ENCODE measurements around the gene CABP4. TPM values are rescaled to one million over a fixed set of nuclear protein-coding genes. Genes with fewer than 3 reads are reported as not detected.
A peak's percentile ranks its signal among the peaks of the same experiment; 100 is the strongest.

CABP4 gene
- total RNA-seq, 1 experiment from 2014 or later, result not detected

- TF ChIP-seq ELF1 (IDR thresholded peaks at IDR 0.05; ENCODE audit: borderline replicate concordance, low read depth), result no peak
- TF ChIP-seq POLR2A (IDR thresholded peaks at IDR 0.05; ENCODE audit: borderline replicate concordance, extremely low read depth, insufficient read depth, insufficient read length), result no peak
- TF ChIP-seq SIN3A (IDR thresholded peaks at IDR 0.05; ENCODE audit: low read depth), result no peak
Observed at GRCh38 chr11:67463680-67464410, 8.7 kb downstream of the CABP4 start (continued).

DNA sequence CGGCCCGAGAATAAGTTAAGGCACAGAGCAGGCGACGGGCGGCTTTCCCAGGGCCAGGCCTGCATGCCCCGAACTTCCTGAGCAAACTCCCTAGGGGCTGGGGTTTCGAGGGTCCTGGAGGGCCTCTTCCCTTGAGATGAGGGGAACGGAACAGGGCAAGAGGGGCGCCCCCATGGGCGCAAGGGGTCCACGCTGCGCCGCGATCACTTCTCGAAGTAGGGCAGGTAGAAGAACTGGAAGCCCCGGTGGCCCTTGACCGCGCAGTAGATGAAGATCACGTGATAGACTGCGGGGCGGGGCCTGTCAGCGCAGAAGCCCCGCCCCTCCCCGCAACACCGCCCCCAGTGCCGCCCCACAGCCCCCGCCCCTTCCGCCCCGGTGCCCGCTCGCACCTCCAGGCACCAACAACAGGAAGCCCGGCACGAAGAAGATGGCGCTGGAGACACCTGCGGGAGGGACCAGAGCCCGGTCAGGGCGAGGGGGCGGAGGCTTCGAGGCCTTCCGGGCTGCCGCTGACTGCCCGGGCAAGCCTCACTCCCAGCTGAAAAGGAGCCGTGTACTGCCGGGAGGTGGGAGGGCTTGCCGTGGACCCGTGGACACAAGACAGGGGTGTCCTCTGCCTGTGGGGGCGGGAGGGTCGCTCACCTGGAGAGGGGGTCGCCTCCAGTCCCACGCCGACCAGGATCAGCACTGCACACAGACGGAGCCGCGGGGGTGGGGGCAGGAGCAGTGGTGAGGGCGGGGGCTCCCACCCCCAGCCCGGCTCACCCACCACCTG lies 9.4 kb downstream of the CABP4 start:
- Histone ChIP-seq H3K36me3 (ENCODE audit: control insufficient read depth in 1 of 2, insufficient read depth in 2 of 2, low read length in 2 of 2) (no peaks in the 10 kb centered on the region), H3K9me2 (ENCODE audit: insufficient read depth) (no peaks in the 10 kb centered on the region), H3K9me3 (ENCODE audit: control insufficient read depth in 1 of 2, insufficient read depth in 1 of 2, low read depth in 1 of 2, low read length in 2 of 2) (no peaks in the 10 kb centered on the region), H3K79me2 (ENCODE audit: insufficient read depth, low read length) (peaks cover 15% of the 10 kb centered on the region; the same call in 1 of the 2 replicates), H2AFZ (ENCODE audit: low read depth, low read length, poor library complexity, severe bottlenecking) (no peak overlapping the region), H4K20me1 (ENCODE audit: insufficient read depth) (no peaks in the 10 kb centered on the region), H3K4me2 (ENCODE audit: low read length) (peak overlapping the region; percentile 100), H3K4me1 (ENCODE audit: control insufficient read depth in 1 of 2, insufficient read depth in 2 of 2, low read length in 2 of 2) (peaks cover 35 to 58% of the 10 kb centered on the region in 2 experiments), H3K27me3 (ENCODE audit: insufficient read depth, low read length) (no peaks in the 10 kb centered on the region), H3K9ac (ENCODE audit: low read length) (peak overlapping the region; percentile 97), H3K4me3 (replicated peaks in 1 of 2; ENCODE audit: low read depth in 1 of 2, low read length in 2 of 2) (peak overlapping the region; percentile 87 to 96), H3K27ac (ENCODE audit: low read depth, low read length) (peak overlapping the region; percentile 98)
- peak; percentile 74 for ATAC-seq
- TF ChIP-seq YY1 (IDR thresholded peaks at IDR 0.05; ENCODE audit: extremely low read depth, insufficient replicate concordance, low read depth, low read length), result peak; percentile 92
- no peak for TF ChIP-seq CEBPB (IDR thresholded peaks at IDR 0.05; ENCODE audit: low read depth)
- peak; percentile 63; the same call in 1 of the 2 replicates for TF ChIP-seq ZFX (IDR thresholded peaks at IDR 0.05)
- TF ChIP-seq ZNF274 (IDR thresholded peaks at IDR 0.05; ENCODE audit: low read depth, low read length), result no peak
- peak; percentile 91 for TF ChIP-seq POLR2AphosphoS5 (IDR thresholded peaks at IDR 0.05; ENCODE audit: low read depth, low read length)
- TF ChIP-seq POLR2A (IDR thresholded peaks at IDR 0.05; ENCODE audit: borderline replicate concordance, extremely low read depth, insufficient read depth, insufficient read length), result no peak
- TF ChIP-seq JUND (IDR thresholded peaks at IDR 0.05), result no peak
- ChIA-PET RAD21 (ENCODE audit: low non-redundant PET in 1 of 2, low total read pairs in 2 of 2, uncharacterized antibody in 2 of 2, unreplicated experiment in 2 of 2) (interaction anchor here in 1 of 2 experiments (0.6 kb wide), 1 partner anchor 73 kb away, joined by 3 read pairs; the partner anchor contains the start of gene RAD9A), CTCF (no interaction called here), POLR2A (no interaction called here)
- peak; percentile 81 for DNase-seq (ENCODE audit: low read depth, low spot score)
- TSS peak; percentile 76 for BruUV-seq (replicated peaks)
- intact Hi-C loops (cut with micrococcal nuclease), result loop anchor here (2.0 to 5.0 kb wide), 2 partner anchors 36 to 112 kb away; partner anchors contain the start of genes POLD4 and RPS6KB2

All from HCT116 (cell line).